HEK293 (cell line): ENCODE data around the gene KRT79.

Source experiments
- CTCF ChIA-PET: fragments of 350-600 bp; formaldehyde crosslinking; extraction: SDS; loops from one replicate; lab custom pipeline; 2021; ENCODE audit warnings: antibody characterized with exemption; lab: Yijun Ruan, JAX
- POLR2A ChIA-PET: fragments of 300-600 bp; formaldehyde crosslinking; extraction: SDS; loops from one replicate; lab custom pipeline; 2020; ENCODE audit warnings: antibody characterized with exemption, inconsistent platforms; lab: Yijun Ruan, JAX
- H3K27ac ChIP-seq: fragments of 200-500 bp; sonication (Bioruptor generic); 2 replicates; pipeline ENCODE4 v1.5.1; 2014; ENCODE audit warnings: low read depth, low read length, control low read depth, inconsistent platforms; ENCODE audit errors: extremely low read depth
- H3K36me3 ChIP-seq, 2 experiments: fragments of 200-500 bp in 1 of 2; sonication (Bioruptor generic) in 1 of 2; 1 replicate in 1 of 2; 2 replicates in 1 of 2; pipeline ENCODE4 v1.5.1; 2014 to 2017; ENCODE audit warnings: inconsistent platforms in 2 of 2, low read length in 2 of 2; ENCODE audit not compliant: control insufficient read depth in 2 of 2, insufficient read depth in 1 of 2
- H3K4me1 ChIP-seq: fragments of 200-500 bp; sonication (Bioruptor generic); 2 replicates; pipeline ENCODE4 v1.5.1; 2014; ENCODE audit warnings: mild to moderate bottlenecking, low read length, inconsistent platforms; ENCODE audit not compliant: control insufficient read depth, insufficient read depth
- H3K4me3 ChIP-seq: 2 replicates; pipeline ENCODE4 v1.5.1; 2011; ENCODE audit warnings: low read depth, mild to moderate bottlenecking, control low read depth, low read length, moderate library complexity
- H3K9me3 ChIP-seq: fragments of 200-500 bp; sonication (Bioruptor generic); 2 replicates; pipeline ENCODE4 v1.5.1; 2014; ENCODE audit warnings: low read depth, low read length, inconsistent platforms; ENCODE audit not compliant: control insufficient read depth, insufficient read depth
- BCL6B ChIP-seq: fragments of 450-650 bp; formaldehyde crosslinking; IDR thresholded peaks from 2 replicates; pipeline ENCODE4 v1.5.1; 2017; ENCODE audit warnings: missing biosample characterization, missing genetic modification characterization
- HOXA7 ChIP-seq: sonication (generic); formaldehyde crosslinking; IDR thresholded peaks from 2 replicates; pipeline ENCODE4 v1.8.1; 2022; ENCODE audit warnings: missing genetic modification reagents, borderline replicate concordance
- KLF8 ChIP-seq: fragments of 450-650 bp; formaldehyde crosslinking; IDR thresholded peaks from 2 replicates; pipeline ENCODE4 v1.5.1; 2016; ENCODE audit warnings: missing biosample characterization, missing genetic modification characterization
- KLF9 ChIP-seq: fragments of 450-650 bp; formaldehyde crosslinking; IDR thresholded peaks from 2 replicates; pipeline ENCODE4 v1.5.1; 2016; ENCODE audit warnings: missing biosample characterization, missing genetic modification characterization, low read depth
- PRDM6 ChIP-seq: fragments of 450-650 bp; formaldehyde crosslinking; IDR thresholded peaks from 2 replicates; pipeline ENCODE4 v1.5.1; 2017; ENCODE audit warnings: missing biosample characterization, missing genetic modification characterization
- SCRT1 ChIP-seq: fragments of 450-650 bp; formaldehyde crosslinking; IDR thresholded peaks from 2 replicates; pipeline ENCODE4 v1.5.1; 2016; ENCODE audit warnings: missing biosample characterization, missing genetic modification characterization, borderline replicate concordance
- TSHZ1 ChIP-seq: fragments of 450-650 bp; formaldehyde crosslinking; IDR thresholded peaks from 2 replicates; pipeline ENCODE4 v1.5.1; 2016; ENCODE audit warnings: missing biosample characterization, missing genetic modification characterization, borderline replicate concordance
- ZBTB21 ChIP-seq: fragments of 450-650 bp; formaldehyde crosslinking; IDR thresholded peaks from 2 replicates; pipeline ENCODE4 v1.5.1; 2017; ENCODE audit warnings: missing biosample characterization, missing genetic modification characterization
- ZBTB26 ChIP-seq: fragments of 450-650 bp; formaldehyde crosslinking; optimal IDR thresholded peaks from 2 replicates; pipeline ENCODE3; 2016; ENCODE audit warnings: missing biosample characterization, mild to moderate bottlenecking, missing genetic modification characterization
- ZBTB7A ChIP-seq: fragments of 450-650 bp; formaldehyde crosslinking; IDR thresholded peaks from 2 replicates; pipeline ENCODE4 v1.5.1; 2016; ENCODE audit warnings: low read depth, missing biosample characterization, missing genetic modification characterization
- ZNF274 ChIP-seq, 2 experiments: fragments of 200-500 bp in 1 of 2; fragments of 450-650 bp in 1 of 2; sonication (Bioruptor generic) in 1 of 2; formaldehyde crosslinking in 1 of 2; IDR thresholded peaks; 2 replicates each; pipeline versions ENCODE4 v1.5.1 to v1.6.1; 2014 to 2016; ENCODE audit warnings: borderline replicate concordance in 1 of 2, inconsistent platforms in 1 of 2, low read length in 1 of 2, missing biosample characterization in 1 of 2, missing genetic modification characterization in 1 of 2
- ZNF280D ChIP-seq: fragments of 450-650 bp; formaldehyde crosslinking; IDR thresholded peaks from 2 replicates; pipeline ENCODE4 v1.5.1; 2016; ENCODE audit warnings: missing biosample characterization, missing genetic modification characterization
- ZNF311 ChIP-seq: fragments of 450-650 bp; formaldehyde crosslinking; IDR thresholded peaks from 2 replicates; pipeline ENCODE4 v1.5.1; 2017; ENCODE audit warnings: missing biosample characterization, missing genetic modification characterization, borderline replicate concordance
- ZNF341 ChIP-seq: fragments of 450-650 bp; formaldehyde crosslinking; IDR thresholded peaks from 2 replicates; pipeline ENCODE4; 2016; ENCODE audit warnings: low read depth, missing biosample characterization, missing genetic modification characterization
- ZNF366 ChIP-seq: fragments of 450-650 bp; formaldehyde crosslinking; conservative IDR thresholded peaks from 2 replicates; pipeline ENCODE4 v1.5.1; 2016; ENCODE audit warnings: missing biosample characterization, missing genetic modification characterization
- ZNF404 ChIP-seq: fragments of 450-650 bp; formaldehyde crosslinking; IDR thresholded peaks from 2 replicates; pipeline ENCODE4 v1.5.1; 2017; ENCODE audit warnings: missing biosample characterization, missing genetic modification characterization
- ZNF544 ChIP-seq: fragments of 450-650 bp; formaldehyde crosslinking; IDR thresholded peaks from 2 replicates; pipeline ENCODE4 v1.5.0; 2017; ENCODE audit warnings: missing biosample characterization, missing genetic modification characterization
- ZNF561 ChIP-seq: fragments of 450-650 bp; IDR thresholded peaks from 2 replicates; pipeline ENCODE4 v1.5.1; 2018; ENCODE audit warnings: missing biosample characterization, missing genetic modification characterization, borderline replicate concordance
- ZNF639 ChIP-seq: fragments of 450-650 bp; formaldehyde crosslinking; IDR thresholded peaks from 2 replicates; pipeline ENCODE4 v1.5.1; 2016; ENCODE audit warnings: missing biosample characterization, missing genetic modification characterization

The KRT79 gene

GRCh38 chr12:52772772-52773171, 61.3 kb downstream of the KRT79 start:
- no peaks in the 10 kb centered on the region for H3K4me1 ChIP-seq
- ChIA-PET POLR2A (no interaction called here), CTCF (interaction anchor here (0.8 kb wide), 1 partner anchor 95 kb away, joined by 3 read pairs; no protein-coding TSS in a partner anchor)
- H3K4me3 ChIP-seq, result no peak overlapping the region
- no peak overlapping the region for H3K27ac ChIP-seq
- H3K9me3 ChIP-seq, result no peaks in the 10 kb centered on the region
- TF ChIP-seq ZNF274 (IDR thresholded peaks at IDR 0.05; ENCODE audit: low read length) (no peak), ZNF274 (tag by site-specific recombination; IDR thresholded peaks at IDR 0.05; ENCODE audit: borderline replicate concordance) (no peak), ZNF280D (tag by site-specific recombination) (no peak), ZNF639 (tag by site-specific recombination) (no peak)
- H3K36me3 ChIP-seq, result no peaks in the 10 kb centered on the region

GRCh38 chr12:52772188-52772587, 61.9 kb downstream of the KRT79 start:
- Histone ChIP-seq H3K4me3 (no peak overlapping the region), H3K9me3 (no peaks in the 10 kb centered on the region), H3K36me3 (no peaks in the 10 kb centered on the region), H3K27ac (no peak overlapping the region), H3K4me1 (no peaks in the 10 kb centered on the region)
- TF ChIP-seq PRDM6 (tag by site-specific recombination), result no peak
- TF ChIP-seq ZNF639 (tag by site-specific recombination), result no peak
- TF ChIP-seq ZBTB26 (tag by site-specific recombination), result no peak
- TF ChIP-seq SCRT1 (tag by site-specific recombination), result no peak
- no peak for TF ChIP-seq ZNF544 (tag by site-specific recombination)
- no peak for TF ChIP-seq TSHZ1
- no peak for TF ChIP-seq ZNF311 (tag by site-specific recombination)
- no peak for TF ChIP-seq ZNF561
- no peak for TF ChIP-seq KLF9 (tag by site-specific recombination)
- TF ChIP-seq ZNF404, result no peak
- TF ChIP-seq BCL6B (tag by site-specific recombination), result no peak
- no peak for TF ChIP-seq KLF8 (tag by site-specific recombination)
- TF ChIP-seq ZNF341 (tag by site-specific recombination), result no peak
- no peak for TF ChIP-seq ZNF366 (tag by site-specific recombination)
- no peak for TF ChIP-seq ZBTB7A (tag by site-specific recombination)
- no peak for TF ChIP-seq ZBTB21 (tag by site-specific recombination)
- no peak for TF ChIP-seq HOXA7 (CRISPR knock-in tag)
- CTCF ChIA-PET, result no interaction called here
- POLR2A ChIA-PET, result no interaction called here
